Measurements from ENCODE around the gene TBX18. TPM values are rescaled to one million over a fixed set of nuclear protein-coding genes. Genes with fewer than 3 reads are reported as not detected.

TBX18 gene
- total RNA-seq, 4 donors from 2014 or later: under 0.01 to 19.9 (median 4.3) TPM

DNA sequence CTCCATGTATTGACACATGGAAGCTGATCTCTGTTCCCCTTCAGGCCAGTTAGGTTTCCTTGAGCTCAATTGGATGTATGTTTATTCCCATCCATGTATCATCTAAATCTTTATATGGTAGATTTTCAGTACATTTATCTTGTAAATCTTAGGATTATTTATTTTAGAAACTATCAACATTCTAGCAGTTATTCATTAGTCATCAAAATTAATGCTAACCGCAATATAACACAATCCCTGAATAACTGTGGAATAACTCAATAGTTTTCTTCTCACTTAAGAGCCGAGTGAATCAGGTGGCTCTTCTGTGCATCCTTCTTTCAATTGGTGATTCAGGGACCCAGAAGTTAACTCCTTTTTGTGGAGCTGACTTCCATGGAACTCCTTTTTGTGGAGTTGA, 15.5 kb upstream of the TBX18 start:
- Histone ChIP-seq H3K27me3 (peaks cover 0 to 16% of the 10 kb centered on the region in 2 donors), H3K4me3 (no peak overlapping the region), H3K9me3 (no peaks in the 10 kb centered on the region), H3K36me3 (no peaks in the 10 kb centered on the region), H3K4me1 (no peaks in the 10 kb centered on the region), H3K27ac (no peak overlapping the region)
- intact Hi-C loops (cut with DNase I; ENCODE audit: low total_unique reads): no loop called here
- TF ChIP-seq POLR2A (IDR thresholded peaks at IDR 0.05) (no peak), CTCF (IDR thresholded peaks at IDR 0.05) (no peak)
- no peak for DNase-seq

GRCh38 chr6:84779380-84779779, 15.0 kb upstream of the TBX18 start:
- Histone ChIP-seq H3K9me3 (no peaks in the 10 kb centered on the region), H3K27me3 (peaks cover 3 to 18% of the 10 kb centered on the region in 2 donors), H3K4me3 (no peak overlapping the region), H3K27ac (no peak overlapping the region), H3K4me1 (peaks cover 0 to 3% of the 10 kb centered on the region in 2 donors), H3K36me3 (no peaks in the 10 kb centered on the region)
- TF ChIP-seq CTCF (IDR thresholded peaks at IDR 0.05) (no peak), POLR2A (IDR thresholded peaks at IDR 0.05) (no peak)
- no peak for DNase-seq
- intact Hi-C loops (cut with DNase I; ENCODE audit: low total_unique reads): no loop called here

DNA sequence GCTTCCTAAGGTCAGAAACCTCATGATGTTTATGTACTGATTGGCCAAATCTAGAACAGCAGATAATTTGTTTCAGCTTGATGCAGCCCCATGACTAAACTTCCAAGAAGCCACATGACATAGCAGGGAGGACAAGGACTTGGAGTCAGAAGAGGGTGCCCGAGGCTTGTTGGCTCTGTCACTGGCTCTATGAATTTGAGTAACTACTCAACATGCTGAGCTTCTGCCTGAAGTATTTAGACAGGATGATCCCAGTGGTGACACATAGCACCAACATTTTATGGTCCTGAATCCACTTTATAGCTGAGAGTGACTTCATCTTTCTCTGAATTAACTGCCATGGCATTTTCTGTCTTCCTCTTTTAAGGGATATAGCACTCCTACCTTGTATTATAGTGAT, 13.5 kb upstream of the TBX18 start:
- Histone ChIP-seq H3K4me3 (no peak overlapping the region), H3K27ac (no peak overlapping the region), H3K4me1 (peaks cover 0 to 14% of the 10 kb centered on the region in 2 donors), H3K27me3 (peaks cover 15 to 27% of the 10 kb centered on the region in 2 donors), H3K36me3 (no peaks in the 10 kb centered on the region), H3K9me3 (no peaks in the 10 kb centered on the region)
- TF ChIP-seq CTCF (IDR thresholded peaks at IDR 0.05) (no peak), POLR2A (IDR thresholded peaks at IDR 0.05) (no peak)
- no peak for DNase-seq
- intact Hi-C loops (cut with DNase I; ENCODE audit: low total_unique reads): no loop called here

- Histone ChIP-seq H3K9me3 (no peaks in the 10 kb centered on the region), H3K4me3 (no peak overlapping the region), H3K27me3 (peaks cover 20 to 41% of the 10 kb centered on the region in 2 donors), H3K36me3 (no peaks in the 10 kb centered on the region), H3K4me1 (peaks cover 0 to 14% of the 10 kb centered on the region in 2 donors), H3K27ac (no peak overlapping the region)
- no peak for DNase-seq
- intact Hi-C loops (cut with DNase I; ENCODE audit: low total_unique reads): no loop called here
- TF ChIP-seq POLR2A (IDR thresholded peaks at IDR 0.05): no peak
- no peak for TF ChIP-seq CTCF (IDR thresholded peaks at IDR 0.05)
Observed at GRCh38 chr6:84776392-84776791, 12.0 kb upstream of the TBX18 start.

DNA sequence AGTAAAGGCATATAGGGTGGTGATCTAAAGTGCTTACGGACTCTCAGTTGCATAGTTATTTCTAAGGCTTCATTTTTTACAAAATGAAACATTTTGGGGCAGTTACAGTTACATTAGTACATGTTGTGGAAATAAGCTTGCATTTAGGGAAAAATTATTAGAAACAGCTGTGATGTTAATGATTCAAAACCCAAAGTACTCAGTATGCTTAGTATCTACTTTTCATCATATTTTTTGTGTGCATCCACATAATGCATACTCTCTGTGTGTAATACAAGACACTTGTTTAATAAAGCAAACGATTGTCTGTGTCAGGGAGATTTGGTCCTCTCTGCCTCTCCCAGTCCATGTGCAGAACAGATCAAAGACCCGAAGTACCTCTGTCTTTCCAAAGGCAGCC, 11.4 kb upstream of the TBX18 start:
- H3K9me3 ChIP-seq: no peaks in the 10 kb centered on the region
- H3K27me3 ChIP-seq: peaks cover 20 to 48% of the 10 kb centered on the region in 2 donors
- no peak overlapping the region for H3K27ac ChIP-seq
- TF ChIP-seq CTCF (IDR thresholded peaks at IDR 0.05) (no peak), POLR2A (IDR thresholded peaks at IDR 0.05) (no peak)
- intact Hi-C loops (cut with DNase I; ENCODE audit: low total_unique reads): no loop called here
- H3K4me3 ChIP-seq: no peak overlapping the region
- peaks cover 0 to 14% of the 10 kb centered on the region in 2 donors for H3K4me1 ChIP-seq
- DNase-seq: no peak
- H3K36me3 ChIP-seq: no peaks in the 10 kb centered on the region

All from uterus (tissue), 4 donors.